Mesendoderm (in vitro differentiated cells): ENCODE data around the gene SEBOX.
A peak's percentile ranks its signal among the peaks of the same experiment; 100 is the strongest.

ENCODE experiments used
- DNase-seq: peaks from one replicate; pipeline ENCODE4 v3.0.0; 2013
- H2AK5ac ChIP-seq: 2 replicates; pipeline ENCODE4 v1.6.1; 2013; ENCODE audit warnings: low read length, inconsistent platforms
- H2BK120ac ChIP-seq: 2 replicates; pipeline ENCODE4 v1.6.1; 2013; ENCODE audit warnings: low read depth, mild to moderate bottlenecking, low read length, moderate library complexity, mixed read lengths
- H2BK15ac ChIP-seq: replicated peaks from 2 replicates; pipeline ENCODE4 v1.6.1; 2013; ENCODE audit warnings: low read depth, mild to moderate bottlenecking, moderate library complexity
- H2BK5ac ChIP-seq: 2 replicates; pipeline ENCODE4 v1.6.1; 2013; ENCODE audit warnings: low read length, inconsistent platforms
- H3K18ac ChIP-seq: 2 replicates; pipeline ENCODE4 v1.6.1; 2013; ENCODE audit warnings: mild to moderate bottlenecking, low read length, mixed read lengths
- H3K23ac ChIP-seq: one replicate; pipeline ENCODE4 v1.6.1; 2013; ENCODE audit warnings: low read length
- H3K27ac ChIP-seq: 2 replicates; pipeline ENCODE4 v1.5.1; 2013; ENCODE audit warnings: low read depth, mild to moderate bottlenecking, inconsistent platforms, low read length, moderate library complexity
- H3K27me3 ChIP-seq: 2 replicates; pipeline ENCODE4 v1.6.1; 2013; ENCODE audit warnings: low read length, control low read depth, mild to moderate bottlenecking, inconsistent platforms; ENCODE audit not compliant: insufficient read depth, poor library complexity
- H3K36me3 ChIP-seq: 2 replicates; pipeline ENCODE4 v1.6.1; 2013; ENCODE audit warnings: low read length, inconsistent platforms; ENCODE audit not compliant: control insufficient read depth, insufficient read depth
- H3K4ac ChIP-seq: one replicate; pipeline ENCODE4 v1.6.1; 2013; ENCODE audit warnings: low read depth, mild to moderate bottlenecking, low read length, moderate library complexity
- H3K4me1 ChIP-seq: 2 replicates; pipeline ENCODE4 v1.6.1; 2013; ENCODE audit warnings: low read depth, low read length, inconsistent platforms; ENCODE audit not compliant: control insufficient read depth
- H3K4me2 ChIP-seq: 2 replicates; pipeline ENCODE4 v1.6.1; 2013; ENCODE audit warnings: low read length
- H3K4me3 ChIP-seq: 2 replicates; pipeline ENCODE4 v1.5.1; 2013; ENCODE audit warnings: mild to moderate bottlenecking, low read length
- H3K56ac ChIP-seq: one replicate; pipeline ENCODE4 v1.6.1; 2013; ENCODE audit warnings: low read length
- H3K79me1 ChIP-seq: 2 replicates; pipeline ENCODE4 v1.6.1; 2013; ENCODE audit warnings: low read length, inconsistent platforms
- H3K79me2 ChIP-seq: 2 replicates; pipeline ENCODE4 v1.6.1; 2013; ENCODE audit warnings: mild to moderate bottlenecking, low read length; ENCODE audit not compliant: control insufficient read depth, insufficient read depth
- H3K9ac ChIP-seq: 2 replicates; pipeline ENCODE4 v1.6.1; 2013; ENCODE audit warnings: low read length, inconsistent platforms
- H4K5ac ChIP-seq: one replicate; pipeline ENCODE4 v1.6.1; 2013; ENCODE audit warnings: low read length
- H4K8ac ChIP-seq: one replicate; pipeline ENCODE4 v1.6.1; 2013; ENCODE audit warnings: low read depth, mild to moderate bottlenecking, control low read depth, low read length, moderate library complexity
- WGBS: extraction: QIAGEN DNeasy Blood & Tissue Kit; methylation state at CpG from one replicate; pipeline ENCODE4 v1.1.7; 2013; ENCODE audit warnings: low lambda C conversion rate, missing lambda C conversion rate; ENCODE audit not compliant: insufficient coverage; ENCODE audit errors: extremely low coverage; 5-methylcytosine and 5-hydroxymethylcytosine counted together

The SEBOX gene

GRCh38 chr17:28406473-28406814 is 41.4 kb upstream of the SEBOX start:
- peak overlapping the region; percentile 6 for H3K4me3 ChIP-seq
- peak; percentile 73 for DNase-seq
- peak overlapping the region; percentile 11 for H2AK5ac ChIP-seq
- H3K56ac ChIP-seq = peak overlapping the region; percentile 91
- H3K4me1 ChIP-seq = peaks cover 21% of the 10 kb centered on the region
- H2BK15ac ChIP-seq = no peak overlapping the region
- H3K27ac ChIP-seq = no peak overlapping the region
- peak overlapping the region; percentile 59 for H3K23ac ChIP-seq
- H3K36me3 ChIP-seq = no peaks in the 10 kb centered on the region
- no peak overlapping the region for H3K18ac ChIP-seq
- H4K8ac ChIP-seq = no peak overlapping the region
- no peak overlapping the region for H2BK120ac ChIP-seq
- no peaks in the 10 kb centered on the region for H3K27me3 ChIP-seq
- WGBS = no CpG with 5 or more reads among the region's 9 CpGs
- H2BK5ac ChIP-seq = no peak overlapping the region
- H3K79me1 ChIP-seq = no peaks in the 10 kb centered on the region
- peak overlapping the region; percentile 6 for H3K4ac ChIP-seq
- peak overlapping the region; percentile 77 for H3K9ac ChIP-seq
- no peaks in the 10 kb centered on the region for H3K79me2 ChIP-seq
- H3K4me2 ChIP-seq = peak overlapping the region; percentile 95
- no peak overlapping the region for H4K5ac ChIP-seq

- peak within 1 kb of the TSS; percentile 18 for H2BK5ac ChIP-seq
- peak within 1 kb of the TSS; percentile 55 for H3K4me3 ChIP-seq
- no peaks in the 10 kb centered on the region for H3K79me2 ChIP-seq
- H3K36me3 ChIP-seq = no peaks in the 10 kb centered on the region
- H3K4ac ChIP-seq = peak within 1 kb of the TSS; percentile 29
- H2BK15ac ChIP-seq = no peak within 1 kb of the TSS
- H2AK5ac ChIP-seq = peak within 1 kb of the TSS; percentile 11
- H4K5ac ChIP-seq = peak within 1 kb of the TSS; percentile 59
- peak within 1 kb of the TSS; percentile 95 for H3K4me2 ChIP-seq
- peak; percentile 78 for DNase-seq
- peak within 1 kb of the TSS; percentile 77 for H3K9ac ChIP-seq
- peak within 1 kb of the TSS; percentile 85 for H3K27ac ChIP-seq
- H3K23ac ChIP-seq = peak within 1 kb of the TSS; percentile 59
- H2BK120ac ChIP-seq = peak within 1 kb of the TSS; percentile 49
- no peaks in the 10 kb centered on the region for H3K27me3 ChIP-seq
- WGBS = no CpG with 5 or more reads among the region's 70 CpGs
- no peak within 1 kb of the TSS for H4K8ac ChIP-seq
- peak within 1 kb of the TSS; percentile 85 for H3K18ac ChIP-seq
- peaks cover 21% of the 10 kb centered on the region for H3K4me1 ChIP-seq
- no peaks in the 10 kb centered on the region for H3K79me1 ChIP-seq
- H3K56ac ChIP-seq = peak within 1 kb of the TSS; percentile 91
Observed at GRCh38 chr17:28405632-28406472, 40.9 kb upstream of the SEBOX start, which contains the start of gene SLC46A1. SLC46A1 (minus strand) TSS chr17:28406212; CDS start chr17:28406114, 98 bp downstream.

GRCh38 chr17:28404812-28405570 is 40.0 kb upstream of the SEBOX start:
- H3K4ac ChIP-seq = no peak overlapping the region
- WGBS = no CpG with 5 or more reads among the region's 33 CpGs

GRCh38 chr17:28404461-28404811 is 39.4 kb upstream of the SEBOX start:
- H2BK15ac ChIP-seq = no peak overlapping the region
- peak overlapping the region; percentile 67 for H2AK5ac ChIP-seq
- WGBS = no CpG with 5 or more reads among the region's 5 CpGs
- peaks cover 21% of the 10 kb centered on the region for H3K4me1 ChIP-seq
- H4K8ac ChIP-seq = no peak overlapping the region
- H3K4ac ChIP-seq = no peak overlapping the region
- no peak overlapping the region for H3K4me2 ChIP-seq
- no peak overlapping the region for H3K56ac ChIP-seq
- no peak overlapping the region for H3K18ac ChIP-seq
- H3K79me2 ChIP-seq = no peaks in the 10 kb centered on the region
- H2BK5ac ChIP-seq = no peak overlapping the region
- no peaks in the 10 kb centered on the region for H3K36me3 ChIP-seq
- H3K27ac ChIP-seq = no peak overlapping the region
- H3K9ac ChIP-seq = no peak overlapping the region
- no peak overlapping the region for H4K5ac ChIP-seq
- H3K4me3 ChIP-seq = no peak overlapping the region
- no peak overlapping the region for H3K23ac ChIP-seq
- no peak for DNase-seq
- no peaks in the 10 kb centered on the region for H3K27me3 ChIP-seq
- H2BK120ac ChIP-seq = no peak overlapping the region
- H3K79me1 ChIP-seq = no peaks in the 10 kb centered on the region

More at GRCh38 chr17:28404812-28405570, 40.0 kb upstream of the SEBOX start:
- H3K4me3 ChIP-seq = no peak overlapping the region
- H3K18ac ChIP-seq = peak overlapping the region; percentile 24
- peak overlapping the region; percentile 18 for H2BK5ac ChIP-seq
- H4K8ac ChIP-seq = no peak overlapping the region
- H3K23ac ChIP-seq = no peak overlapping the region
- H2BK15ac ChIP-seq = no peak overlapping the region
- no peak for DNase-seq
- H3K27me3 ChIP-seq = no peaks in the 10 kb centered on the region
- H3K79me2 ChIP-seq = no peaks in the 10 kb centered on the region
- no peaks in the 10 kb centered on the region for H3K79me1 ChIP-seq
- peak overlapping the region; percentile 64 for H3K9ac ChIP-seq
- H2AK5ac ChIP-seq = no peak overlapping the region
- no peaks in the 10 kb centered on the region for H3K36me3 ChIP-seq
- no peak overlapping the region for H3K27ac ChIP-seq
- H4K5ac ChIP-seq = peak overlapping the region; percentile 59
- H3K56ac ChIP-seq = peak overlapping the region; percentile 75
- H3K4me2 ChIP-seq = peak overlapping the region; percentile 52
- no peak overlapping the region for H2BK120ac ChIP-seq
- H3K4me1 ChIP-seq = peaks cover 21% of the 10 kb centered on the region

- no peaks in the 10 kb centered on the region for H3K36me3 ChIP-seq
- H4K8ac ChIP-seq = no peak overlapping the region
- no peak overlapping the region for H2AK5ac ChIP-seq
- H3K4ac ChIP-seq = no peak overlapping the region
- H2BK5ac ChIP-seq = no peak overlapping the region
- H3K4me1 ChIP-seq = peaks cover 21% of the 10 kb centered on the region
- H2BK120ac ChIP-seq = no peak overlapping the region
- H3K18ac ChIP-seq = no peak overlapping the region
- no peak overlapping the region for H3K56ac ChIP-seq
- H2BK15ac ChIP-seq = no peak overlapping the region
- H3K79me2 ChIP-seq = no peaks in the 10 kb centered on the region
- WGBS = no CpG with 5 or more reads among the region's 2 CpGs
- H3K4me2 ChIP-seq = no peak overlapping the region
- H3K27me3 ChIP-seq = no peaks in the 10 kb centered on the region
- H3K79me1 ChIP-seq = no peaks in the 10 kb centered on the region
- no peak overlapping the region for H3K23ac ChIP-seq
- no peak for DNase-seq
- H3K4me3 ChIP-seq = no peak overlapping the region
- H3K9ac ChIP-seq = no peak overlapping the region
- no peak overlapping the region for H4K5ac ChIP-seq
- no peak overlapping the region for H3K27ac ChIP-seq
Observed at GRCh38 chr17:28404007-28404406, 39.0 kb upstream of the SEBOX start.
